Measurements from ENCODE around the gene CACNA1E.

DNA sequence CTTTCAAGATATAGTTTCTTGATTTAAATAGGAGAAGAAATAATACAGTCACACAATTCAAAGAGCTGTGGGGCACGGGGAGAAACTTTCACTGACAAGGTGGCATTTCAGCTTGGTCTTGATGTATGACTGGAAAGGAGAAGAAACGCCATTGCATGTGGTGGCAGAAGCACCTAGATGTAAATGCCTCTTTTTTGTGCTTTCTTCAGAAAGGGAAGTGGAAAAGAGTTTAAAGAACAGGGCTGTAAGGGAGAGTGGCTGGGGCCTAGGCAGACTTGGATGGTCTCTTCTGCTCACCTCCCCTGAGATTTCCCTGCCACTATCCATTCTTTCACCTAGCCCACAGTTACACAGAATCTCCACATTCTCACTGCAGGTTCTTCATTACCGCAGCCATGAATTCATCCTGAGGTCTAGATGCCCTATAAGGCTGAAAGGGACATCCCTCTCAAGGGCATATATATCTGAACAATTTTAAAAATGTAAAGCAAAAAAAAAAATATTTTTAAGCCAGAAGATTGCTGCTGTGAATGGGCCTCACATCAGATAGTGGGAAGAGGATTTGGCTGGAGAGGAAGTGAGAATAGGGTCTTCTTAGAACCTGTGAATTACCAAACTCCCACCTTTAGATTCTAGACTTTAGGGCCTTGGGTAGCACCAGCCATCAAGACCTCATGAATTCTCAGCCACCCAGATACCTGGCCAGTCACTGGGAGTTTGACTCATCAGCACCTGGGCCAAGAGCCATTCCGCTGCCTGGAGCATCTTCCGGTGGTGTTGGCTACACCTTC lies 23.4 kb downstream of the CACNA1E start:
- TF ChIP-seq, protein P1, sequence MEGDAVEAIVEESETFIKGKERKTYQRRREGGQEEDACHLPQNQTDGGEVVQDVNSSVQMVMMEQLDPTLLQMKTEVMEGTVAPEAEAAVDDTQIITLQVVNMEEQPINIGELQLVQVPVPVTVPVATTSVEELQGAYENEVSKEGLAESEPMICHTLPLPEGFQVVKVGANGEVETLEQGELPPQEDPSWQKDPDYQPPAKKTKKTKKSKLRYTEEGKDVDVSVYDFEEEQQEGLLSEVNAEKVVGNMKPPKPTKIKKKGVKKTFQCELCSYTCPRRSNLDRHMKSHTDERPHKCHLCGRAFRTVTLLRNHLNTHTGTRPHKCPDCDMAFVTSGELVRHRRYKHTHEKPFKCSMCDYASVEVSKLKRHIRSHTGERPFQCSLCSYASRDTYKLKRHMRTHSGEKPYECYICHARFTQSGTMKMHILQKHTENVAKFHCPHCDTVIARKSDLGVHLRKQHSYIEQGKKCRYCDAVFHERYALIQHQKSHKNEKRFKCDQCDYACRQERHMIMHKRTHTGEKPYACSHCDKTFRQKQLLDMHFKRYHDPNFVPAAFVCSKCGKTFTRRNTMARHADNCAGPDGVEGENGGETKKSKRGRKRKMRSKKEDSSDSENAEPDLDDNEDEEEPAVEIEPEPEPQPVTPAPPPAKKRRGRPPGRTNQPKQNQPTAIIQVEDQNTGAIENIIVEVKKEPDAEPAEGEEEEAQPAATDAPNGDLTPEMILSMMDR (IDR thresholded peaks at IDR 0.05; ENCODE audit: insufficient read depth, low read length, poor library complexity, severe bottlenecking), result no peak
- no peak for TF ChIP-seq EZH2phosphoT487 (conservative IDR thresholded peaks at IDR 0.05; ENCODE audit: low read length)

Measured in SU-DHL-6 (cell line).